ENCODE data around the gene BEND3. TPM values are rescaled to one million over a fixed set of nuclear protein-coding genes. Genes with fewer than 3 reads are reported as not detected.
A peak's percentile ranks its signal among the peaks of the same experiment; 100 is the strongest.

Gene BEND3
- total RNA-seq, 1 experiment from 2014 or later: 70.2 TPM

DNA sequence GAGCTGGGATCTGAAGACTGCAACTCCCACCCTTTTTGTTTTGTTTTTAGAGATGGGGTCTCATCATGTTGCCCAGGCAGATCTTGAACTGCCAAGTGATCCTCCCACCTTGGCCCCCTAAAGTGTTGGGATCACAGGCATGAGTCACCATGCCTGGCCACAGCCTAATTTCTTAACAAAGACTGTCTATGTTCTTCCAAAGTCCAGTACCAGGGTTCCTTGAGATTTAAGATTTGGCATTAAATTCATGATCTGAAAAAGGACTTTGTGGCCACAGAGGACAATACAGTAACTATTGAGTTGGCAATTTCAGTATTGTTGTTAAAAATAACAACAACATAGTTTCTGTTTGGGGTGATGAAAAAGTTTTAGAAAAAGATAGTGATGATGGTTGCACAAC, 28.7 kb upstream of the BEND3 start:
- H3K27me3 Mint-ChIP-seq (ENCODE audit: low read depth): no peaks in the 10 kb centered on the region
- Histone ChIP-seq H3K14ac (ENCODE audit: insufficient read depth, low read length) (no peak overlapping the region), H3K79me2 (ENCODE audit: insufficient read depth, low read length) (no peaks in the 10 kb centered on the region), H3K27me3 (ENCODE audit: insufficient read depth, low read length) (no peaks in the 10 kb centered on the region), H2BK20ac (ENCODE audit: low read depth, low read length, poor library complexity, severe bottlenecking) (no peak overlapping the region), H3T11ph (ENCODE audit: low read length) (no peak overlapping the region), H3K9me3 (ENCODE audit: control insufficient read depth, low read depth, low read length) (no peaks in the 10 kb centered on the region), H3K23me2 (ENCODE audit: insufficient read length, low read depth, low read length, poor library complexity, severe bottlenecking) (no peaks in the 10 kb centered on the region), H3K18ac (ENCODE audit: insufficient read length, low read depth, low read length) (no peak overlapping the region), H3K9ac (ENCODE audit: extremely low read depth, insufficient read length, low read length) (no peak overlapping the region), H3K23ac (ENCODE audit: insufficient read length, low read depth, low read length) (no peak overlapping the region), H2BK120ac (ENCODE audit: low read depth, low read length, poor library complexity, severe bottlenecking) (no peak overlapping the region), H4K20me1 (ENCODE audit: control insufficient read depth, insufficient read depth, insufficient read length) (no peaks in the 10 kb centered on the region), H4K5ac (ENCODE audit: insufficient read length, low read depth, low read length) (no peak overlapping the region), H3K79me1 (ENCODE audit: insufficient read depth, low read depth, low read length, poor library complexity, severe bottlenecking) (no peaks in the 10 kb centered on the region), H3K4me1 (ENCODE audit: insufficient read depth, low read length) (no peaks in the 10 kb centered on the region), H4K91ac (ENCODE audit: insufficient read length, low read depth, low read length) (no peak overlapping the region), H2BK5ac (ENCODE audit: insufficient read length, low read length) (no peak overlapping the region), H2AFZ (ENCODE audit: low read length) (no peak overlapping the region), H3K4me2 (ENCODE audit: insufficient read depth, insufficient read length, low read length) (no peak overlapping the region), H2BK12ac (ENCODE audit: insufficient read length, low read depth, low read length) (no peak overlapping the region), H4K8ac (replicated peaks; ENCODE audit: insufficient read length, low read depth, low read length) (no peak overlapping the region), H3K4ac (ENCODE audit: low read depth, low read length) (no peak overlapping the region), H3K56ac (ENCODE audit: insufficient read length, low read depth, low read length) (no peak overlapping the region), H2AK5ac (ENCODE audit: insufficient read length, low read length) (no peak overlapping the region), H3K27ac (ENCODE audit: insufficient read length, low read depth, low read length) (no peak overlapping the region), H2BK15ac (ENCODE audit: low read depth, low read length) (no peak overlapping the region)
- H3K4me1 Mint-ChIP-seq: peaks cover 5 to 7% of the 10 kb centered on the region in 2 experiments; a peak in 2 of 4 replicates
- peak overlapping the region in 2 of 3 experiments; percentile 21 to 40; a peak in 2 of 7 replicates for H3K27ac Mint-ChIP-seq
- no peaks in the 10 kb centered on the region for H3K36me3 Mint-ChIP-seq (ENCODE audit: insufficient read depth in 1 of 3, low read depth in 3 of 3)
- no peaks in the 10 kb centered on the region for H3K9me3 Mint-ChIP-seq
- DNase-seq: no peak
- TF ChIP-seq, protein P1, sequence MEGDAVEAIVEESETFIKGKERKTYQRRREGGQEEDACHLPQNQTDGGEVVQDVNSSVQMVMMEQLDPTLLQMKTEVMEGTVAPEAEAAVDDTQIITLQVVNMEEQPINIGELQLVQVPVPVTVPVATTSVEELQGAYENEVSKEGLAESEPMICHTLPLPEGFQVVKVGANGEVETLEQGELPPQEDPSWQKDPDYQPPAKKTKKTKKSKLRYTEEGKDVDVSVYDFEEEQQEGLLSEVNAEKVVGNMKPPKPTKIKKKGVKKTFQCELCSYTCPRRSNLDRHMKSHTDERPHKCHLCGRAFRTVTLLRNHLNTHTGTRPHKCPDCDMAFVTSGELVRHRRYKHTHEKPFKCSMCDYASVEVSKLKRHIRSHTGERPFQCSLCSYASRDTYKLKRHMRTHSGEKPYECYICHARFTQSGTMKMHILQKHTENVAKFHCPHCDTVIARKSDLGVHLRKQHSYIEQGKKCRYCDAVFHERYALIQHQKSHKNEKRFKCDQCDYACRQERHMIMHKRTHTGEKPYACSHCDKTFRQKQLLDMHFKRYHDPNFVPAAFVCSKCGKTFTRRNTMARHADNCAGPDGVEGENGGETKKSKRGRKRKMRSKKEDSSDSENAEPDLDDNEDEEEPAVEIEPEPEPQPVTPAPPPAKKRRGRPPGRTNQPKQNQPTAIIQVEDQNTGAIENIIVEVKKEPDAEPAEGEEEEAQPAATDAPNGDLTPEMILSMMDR (conservative IDR thresholded peaks at IDR 0.05): no peak
- no peak overlapping the region for H3K4me3 Mint-ChIP-seq

Measured in H9 (cell line).